Type B pancreatic cell (in vitro differentiated cells): ENCODE data around the gene LY6G5C. TPM values are rescaled to one million over a fixed set of nuclear protein-coding genes. Genes with fewer than 3 reads are reported as not detected.
A peak's percentile ranks its signal among the peaks of the same experiment; 100 is the strongest.

ENCODE experiments used
- DNase-seq: peaks from one replicate; pipeline ENCODE4 v3.0.0; 2021; ENCODE audit warnings: mixed read lengths; ENCODE audit not compliant: unreplicated experiment; ENCODE audit errors: extremely low spot score
- H3K27ac Mint-ChIP-seq: 2 replicates; pipeline ENCODE4 v1.8.0; 2021; ENCODE audit warnings: mild to moderate bottlenecking, mixed read lengths
- H3K27me3 Mint-ChIP-seq: 2 replicates; pipeline ENCODE4 v1.8.0; 2021; ENCODE audit warnings: mixed read lengths
- H3K36me3 Mint-ChIP-seq: 2 replicates; pipeline ENCODE4 v1.8.0; 2021; ENCODE audit warnings: mixed read lengths
- H3K4me1 Mint-ChIP-seq: one replicate; pipeline ENCODE4 v1.8.0; 2021; ENCODE audit warnings: mixed read lengths; ENCODE audit not compliant: unreplicated experiment
- H3K4me3 Mint-ChIP-seq: 2 replicates; pipeline ENCODE4 v1.8.0; 2021; ENCODE audit warnings: mild to moderate bottlenecking, mixed read lengths
- H3K9me3 Mint-ChIP-seq: 2 replicates; pipeline ENCODE4 v1.8.0; 2021; ENCODE audit warnings: mixed read lengths
- CTCF ChIP-seq: fragments of 200-600 bp; sonication (generic); conservative IDR thresholded peaks from 2 replicates; pipeline ENCODE4 v1.5.0; 2021; ENCODE audit warnings: antibody characterized with exemption, mild to moderate bottlenecking
- total RNA-seq: library from RNA; stranded (reverse); gene quantifications from 2 replicates; pipeline ENCODE4 v1.2.1, GENCODE V29; 2021; ENCODE audit warnings: low replicate concordance

The LY6G5C gene
- total RNA-seq, 1 donor from 2014 or later = 2.3 TPM

DNA sequence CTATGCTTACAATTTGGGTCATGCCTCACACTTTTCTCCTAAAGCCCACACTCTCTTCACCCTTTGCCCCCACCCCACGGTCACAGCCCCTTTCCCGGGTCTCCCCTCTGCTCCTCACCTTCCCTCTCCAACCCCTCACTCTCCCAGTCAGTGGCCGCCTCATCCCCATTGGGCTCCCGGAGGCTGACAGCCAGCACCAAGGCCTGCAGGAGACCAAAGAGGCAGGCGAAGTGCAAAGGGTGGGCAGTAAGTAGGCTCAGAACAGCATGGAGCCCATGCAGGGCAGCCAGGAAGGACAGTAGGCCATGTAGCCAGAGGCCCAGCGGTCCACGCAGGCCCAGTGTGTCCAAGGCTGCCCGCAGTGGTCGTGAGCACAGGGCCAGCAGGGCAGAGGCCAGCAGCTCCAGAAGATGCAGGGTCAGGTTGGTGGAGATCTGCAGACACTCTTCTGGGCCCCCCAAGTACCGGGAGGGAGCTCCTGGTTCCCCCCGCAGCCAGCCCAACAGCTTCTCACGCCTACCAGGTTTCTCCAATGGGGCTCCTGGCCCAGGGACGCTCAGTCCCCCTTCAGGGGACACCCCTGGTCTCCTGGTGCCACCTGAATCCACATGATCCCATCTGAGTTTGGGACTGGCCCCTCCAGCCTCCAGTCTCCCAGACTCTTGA, 21.8 kb downstream of the LY6G5C start:
- no peak for TF ChIP-seq CTCF

GRCh38 chr6:31658158-31658688, 22.6 kb downstream of the LY6G5C start:
- TF ChIP-seq CTCF = no peak
- H3K4me1 Mint-ChIP-seq = peaks cover 40% of the 10 kb centered on the region
- peaks cover 17% of the 10 kb centered on the region for H3K36me3 Mint-ChIP-seq
- peak overlapping the region; percentile 82 for H3K27ac Mint-ChIP-seq
- DNase-seq = no peak
- peak overlapping the region; percentile 93 for H3K4me3 Mint-ChIP-seq
- H3K27me3 Mint-ChIP-seq = no peaks in the 10 kb centered on the region
- no peaks in the 10 kb centered on the region for H3K9me3 Mint-ChIP-seq

More for the DNA sequence above, 21.8 kb downstream of the LY6G5C start:
- Mint-ChIP-seq H3K4me1 (peaks cover 49% of the 10 kb centered on the region), H3K36me3 (peaks cover 23% of the 10 kb centered on the region), H3K27ac (peak overlapping the region; percentile 90), H3K4me3 (peak overlapping the region; percentile 93), H3K27me3 (no peaks in the 10 kb centered on the region), H3K9me3 (no peaks in the 10 kb centered on the region)
- no peak for DNase-seq

DNA sequence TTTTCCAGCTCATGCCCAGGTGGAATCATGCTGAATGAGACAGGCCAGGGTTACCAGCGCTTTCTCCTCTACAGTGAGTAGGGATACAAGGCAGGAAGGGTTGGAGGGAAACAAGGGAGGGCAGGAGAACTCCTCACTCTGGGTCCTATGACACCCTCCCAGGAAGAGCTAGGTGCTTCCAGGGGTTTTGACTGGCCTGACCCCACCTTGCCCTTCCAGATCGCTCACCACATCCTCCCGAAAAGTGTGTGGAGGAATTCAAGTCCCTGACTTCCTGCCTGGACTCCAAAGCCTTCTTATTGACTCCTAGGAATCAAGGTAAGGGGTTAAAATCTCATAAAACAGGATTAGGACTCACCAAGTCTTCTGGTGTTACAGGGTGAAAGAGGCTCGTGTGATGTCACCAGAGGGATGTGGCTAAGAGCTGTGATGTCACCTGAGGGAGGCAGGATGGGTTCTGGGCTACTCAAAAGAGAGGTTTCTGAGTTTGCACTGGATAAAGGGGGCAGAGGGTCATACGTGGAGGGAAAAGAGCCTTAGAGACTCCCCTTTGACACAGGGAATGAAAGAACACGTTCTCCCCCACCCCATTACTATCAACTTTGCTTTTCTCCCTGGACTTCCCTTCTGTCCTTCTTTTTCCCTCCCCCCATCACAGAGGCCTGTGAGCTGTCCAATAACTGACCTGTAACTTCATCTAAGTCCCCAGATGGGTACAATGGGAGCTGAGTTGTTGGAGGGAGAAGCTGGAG, 23.3 kb downstream of the LY6G5C start:
- peaks cover 43% of the 10 kb centered on the region for H3K4me1 Mint-ChIP-seq
- H3K27ac Mint-ChIP-seq = peak overlapping the region; percentile 82
- no peak for DNase-seq
- peak overlapping the region; percentile 93 for H3K4me3 Mint-ChIP-seq
- H3K9me3 Mint-ChIP-seq = no peaks in the 10 kb centered on the region
- no peak for TF ChIP-seq CTCF
- H3K36me3 Mint-ChIP-seq = peaks cover 16% of the 10 kb centered on the region
- no peaks in the 10 kb centered on the region for H3K27me3 Mint-ChIP-seq

DNA sequence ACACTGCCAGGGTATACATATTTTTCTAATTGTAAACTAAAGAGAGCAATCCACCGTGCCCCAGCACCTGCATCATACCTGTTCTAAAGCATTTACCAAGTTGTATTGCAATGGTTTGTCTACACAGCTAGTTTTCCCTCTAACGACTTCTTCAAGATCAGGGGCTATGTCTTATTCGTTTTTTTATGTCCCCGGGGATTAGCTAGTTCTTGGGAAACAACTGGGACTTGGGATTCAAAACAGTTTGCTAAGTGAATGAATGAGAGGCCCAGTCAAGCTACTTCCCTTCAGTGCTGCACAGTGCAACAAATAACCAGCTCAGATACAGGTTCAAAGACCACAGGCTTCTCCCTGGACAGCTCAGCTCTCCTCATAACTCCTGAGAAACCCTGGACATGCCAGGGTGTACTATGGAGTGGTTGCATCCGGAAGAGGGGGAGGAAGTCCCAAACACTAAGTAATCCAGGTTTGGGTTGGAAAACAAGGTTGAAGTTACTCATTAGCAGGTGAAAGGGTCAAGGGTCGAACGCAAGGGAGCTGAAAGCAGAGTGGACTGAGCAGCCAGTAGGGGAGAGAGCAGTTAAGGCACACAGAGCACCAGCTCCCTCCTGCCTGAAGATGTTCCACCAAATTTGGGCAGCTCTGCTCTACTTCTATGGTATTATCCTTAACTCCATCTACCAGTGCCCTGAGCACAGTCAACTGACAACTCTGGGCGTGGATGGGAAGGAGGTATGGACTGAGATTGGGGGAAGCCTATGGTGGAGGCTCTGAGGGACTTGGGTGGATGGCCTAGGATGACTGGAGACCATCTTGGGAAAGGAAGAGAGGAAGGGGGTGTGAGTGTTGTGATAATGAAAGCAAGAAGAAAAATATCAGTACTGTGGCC, 25.3 kb downstream of the LY6G5C start, which contains the start of gene APOM:
Gene APOM, plus strand, starts transcription at position 546 of the 889 bp plus-strand sequence. Its CDS starts 73 bp downstream, at position 619.
- peaks cover 42% of the 10 kb centered on the region for H3K4me1 Mint-ChIP-seq
- no peaks in the 10 kb centered on the region for H3K27me3 Mint-ChIP-seq
- H3K36me3 Mint-ChIP-seq = peaks cover 26% of the 10 kb centered on the region
- peak within 1 kb of the TSS; percentile 83 for H3K27ac Mint-ChIP-seq
- peak within 1 kb of the TSS; percentile 65 for H3K4me3 Mint-ChIP-seq
- TF ChIP-seq CTCF = no peak
- no peak for DNase-seq
- H3K9me3 Mint-ChIP-seq = no peaks in the 10 kb centered on the region
